H1 (cell line): ENCODE measurements around the gene TOP3B. TPM values are rescaled to one million over a fixed set of nuclear protein-coding genes. Genes with fewer than 3 reads are reported as not detected.

Source experiments
- CTCF ChIA-PET: fragments of 300-600 bp; sonication (Branson Sonifier 250); formaldehyde crosslinking; loops from one replicate; lab custom pipeline; 2021; ENCODE audit not compliant: partially characterized antibody; lab: Charles Lee
- POLR2A ChIA-PET: fragments of 300-600 bp; sonication (Branson Sonifier 250); formaldehyde crosslinking; loops from one replicate; lab custom pipeline; 2021; ENCODE audit warnings: inconsistent platforms; ENCODE audit not compliant: partially characterized antibody; lab: Charles Lee
- DNase-seq, 2 experiments: peaks; one replicate each; pipeline versions ENCODE4 v3.0.0 to v3.0.0-alpha.2; 2010 to 2022; ENCODE audit warnings: low spot score in 2 of 2, low read depth in 1 of 2, mixed read lengths in 1 of 2
- FAIRE-seq: peaks from 2 replicates; lab custom pipeline; 2011; peaks lifted over from hg19 to GRCh38; lab: Jason Lieb, UNC
- H2AFZ ChIP-seq: 2 replicates; pipeline ENCODE4 v1.8.1; 2012; ENCODE audit warnings: low read length, inconsistent platforms
- H2AK5ac ChIP-seq: 2 replicates; pipeline ENCODE4 v1.6.1; 2013; ENCODE audit warnings: low read depth, low read length
- H2BK120ac ChIP-seq: replicated peaks from 2 replicates; pipeline ENCODE3; 2013; ENCODE audit warnings: low read depth, low read length, inconsistent platforms
- H2BK12ac ChIP-seq: 2 replicates; pipeline ENCODE4 v1.6.1; 2013; ENCODE audit warnings: low read depth, low read length
- H2BK15ac ChIP-seq: 2 replicates; pipeline ENCODE4 v1.6.1; 2013; ENCODE audit warnings: low read length
- H2BK20ac ChIP-seq: 2 replicates; pipeline ENCODE4 v1.6.1; 2013; ENCODE audit warnings: low read length
- H2BK5ac ChIP-seq: 2 replicates; pipeline ENCODE4 v1.6.1; 2013; ENCODE audit warnings: low read depth, low read length
- H3K14ac ChIP-seq: 2 replicates; pipeline ENCODE4 v1.6.1; 2013; ENCODE audit warnings: inconsistent platforms; ENCODE audit not compliant: insufficient read length
- H3K18ac ChIP-seq: 2 replicates; pipeline ENCODE4 v1.6.1; 2013; ENCODE audit warnings: low read length; ENCODE audit errors: extremely low read depth
- H3K23ac ChIP-seq: 2 replicates; pipeline ENCODE4 v1.6.1; 2013; ENCODE audit warnings: inconsistent platforms; ENCODE audit not compliant: insufficient read length
- H3K23me2 ChIP-seq: 2 replicates; pipeline ENCODE4 v1.6.1; 2013; ENCODE audit warnings: low read depth, low read length
- H3K27ac ChIP-seq: 2 replicates; pipeline ENCODE4 v1.6.1; 2011; ENCODE audit warnings: low read depth, low read length, inconsistent platforms
- H3K27me3 ChIP-seq, 4 experiments: replicated peaks in 1 of 4; 1 replicate in 1 of 4; 2 replicates in 3 of 4; pipeline versions ENCODE4 v1.6.1 to v1.8.1; 2011 to 2013; ENCODE audit warnings: low read length in 3 of 4, mild to moderate bottlenecking in 3 of 4, inconsistent platforms in 2 of 4, mixed read lengths in 2 of 4, moderate library complexity in 1 of 4; ENCODE audit not compliant: control insufficient read depth in 3 of 4, insufficient read depth in 3 of 4; ENCODE audit errors: extremely low read depth in 1 of 4
- H3K36me3 ChIP-seq, 4 experiments: 2 replicates each; pipeline versions ENCODE4 v1.6.1 to v1.8.1; 2011 to 2013; ENCODE audit warnings: mild to moderate bottlenecking in 4 of 4, low read length in 3 of 4, moderate library complexity in 2 of 4, control low read depth in 1 of 4, inconsistent platforms in 1 of 4; ENCODE audit not compliant: insufficient read depth in 4 of 4, control insufficient read depth in 2 of 4
- H3K4ac ChIP-seq: replicated peaks from 2 replicates; pipeline ENCODE3; 2013; ENCODE audit warnings: low read length, low read depth, mixed read lengths, inconsistent platforms; ENCODE audit not compliant: insufficient read length
- H3K4me1 ChIP-seq, 4 experiments: replicated peaks in 1 of 4; 1 replicate in 1 of 4; 2 replicates in 3 of 4; pipeline versions ENCODE4 v1.6.1 to v1.8.1; 2011 to 2013; ENCODE audit warnings: low read length in 3 of 4, inconsistent platforms in 2 of 4, mixed read lengths in 1 of 4; ENCODE audit not compliant: insufficient read depth in 4 of 4, control insufficient read depth in 3 of 4
- H3K4me2 ChIP-seq, 2 experiments: 2 replicates each; pipeline versions ENCODE4 v1.6.1 to v1.8.1; 2011 to 2013; ENCODE audit warnings: low read depth in 2 of 2, low read length in 2 of 2, control low read depth in 1 of 2, inconsistent platforms in 1 of 2, mild to moderate bottlenecking in 1 of 2; ENCODE audit not compliant: insufficient read depth in 1 of 2
- H3K4me3 ChIP-seq, 4 experiments: fragments of 200-600, 300-600 bp in 1 of 4; sonication (generic), shearing (Covaris generic), sonication (Bioruptor Twin) in 1 of 4; 2 replicates each; pipeline versions ENCODE4 v1.5.1 to v1.8.1; 2011 to 2016; ENCODE audit warnings: low read length in 4 of 4, low read depth in 3 of 4, control low read depth in 2 of 4, inconsistent platforms in 2 of 4, mild to moderate bottlenecking in 2 of 4, mixed read lengths in 1 of 4, moderate library complexity in 1 of 4; ENCODE audit not compliant: insufficient read depth in 2 of 4; ENCODE audit errors: extremely low read depth in 1 of 4
- H3K56ac ChIP-seq: replicated peaks from 2 replicates; pipeline ENCODE3; 2013; ENCODE audit warnings: low read depth, mild to moderate bottlenecking, mixed read lengths, low read length, inconsistent platforms; ENCODE audit not compliant: insufficient read length
- H3K79me1 ChIP-seq: 2 replicates; pipeline ENCODE4 v1.6.1; 2013; ENCODE audit warnings: low read depth, low read length, control low read depth
- H3K79me2 ChIP-seq, 2 experiments: 2 replicates each; pipeline versions ENCODE4 v1.6.1 to v1.8.1; 2012 to 2013; ENCODE audit warnings: low read length in 2 of 2, mild to moderate bottlenecking in 2 of 2, inconsistent platforms in 1 of 2; ENCODE audit not compliant: insufficient read depth in 2 of 2, control insufficient read depth in 1 of 2
- H3K9ac ChIP-seq, 4 experiments: replicated peaks in 1 of 4; 1 replicate in 1 of 4; 2 replicates in 3 of 4; pipeline versions ENCODE4 v1.6.1 to v1.8.1; 2011 to 2013; ENCODE audit warnings: low read depth in 3 of 4, low read length in 3 of 4, control low read depth in 2 of 4, mild to moderate bottlenecking in 2 of 4, moderate library complexity in 2 of 4, inconsistent platforms in 1 of 4; ENCODE audit errors: extremely low read depth in 1 of 4
- H3K9me3 ChIP-seq, 2 experiments: 2 replicates each; pipeline versions ENCODE4 v1.6.1 to v1.8.1; 2012 to 2013; ENCODE audit warnings: mild to moderate bottlenecking in 2 of 2, moderate library complexity in 2 of 2, control low read depth in 1 of 2, inconsistent platforms in 1 of 2, low read depth in 1 of 2, low read length in 1 of 2, mixed read lengths in 1 of 2; ENCODE audit not compliant: insufficient read depth in 2 of 2
- H4K20me1 ChIP-seq, 2 experiments: replicated peaks in 1 of 2; 2 replicates each; pipeline versions ENCODE3 to v1.8.1; 2011 to 2013; ENCODE audit warnings: inconsistent platforms in 2 of 2, low read length in 2 of 2, mild to moderate bottlenecking in 1 of 2; ENCODE audit not compliant: insufficient read depth in 2 of 2, control insufficient read depth in 1 of 2
- H4K5ac ChIP-seq: 2 replicates; pipeline ENCODE4 v1.6.1; 2013; ENCODE audit warnings: low read length, low read depth, mixed read lengths, inconsistent platforms; ENCODE audit not compliant: insufficient read length
- H4K8ac ChIP-seq: 2 replicates; pipeline ENCODE4 v1.8.0; 2013; ENCODE audit warnings: mild to moderate bottlenecking, moderate library complexity, low read length, inconsistent platforms; ENCODE audit not compliant: insufficient read depth; ENCODE audit errors: extremely low read depth
- H4K91ac ChIP-seq: replicated peaks from 2 replicates; pipeline ENCODE3; 2013; ENCODE audit warnings: low read length, mixed read lengths, inconsistent platforms; ENCODE audit not compliant: insufficient read length
- MAFK ChIP-seq: IDR thresholded peaks from 2 replicates; pipeline ENCODE4 v1.6.1; 2012; ENCODE audit warnings: low read depth, mild to moderate bottlenecking, improper control_type of control experiment, low read length
- PHF8 ChIP-seq: fragments of 200-600 bp; sonication (generic); conservative IDR thresholded peaks from 2 replicates; pipeline ENCODE4 v1.7.1; 2012; ENCODE audit warnings: low read depth, mild to moderate bottlenecking, inconsistent platforms, low read length, moderate library complexity
- WGBS, 2 experiments: shearing (Covaris generic) in 1 of 2; methylation state at CpG; one replicate each; pipeline versions ENCODE4 v1.1.6 to v1.1.7; 2013 to 2015; ENCODE audit warnings: low lambda C conversion rate in 2 of 2, mixed read lengths in 2 of 2, inconsistent platforms in 1 of 2, low coverage in 1 of 2, missing lambda C conversion rate in 1 of 2; ENCODE audit not compliant: insufficient replicate concordance in 2 of 2, insufficient coverage in 1 of 2, insufficient read length in 1 of 2; ENCODE audit errors: extremely low coverage in 1 of 2, missing lambda C conversion rate in 1 of 2; 5-methylcytosine and 5-hydroxymethylcytosine counted together
- polyA plus RNA-seq, 7 experiments: library from polyadenylated mRNA; depleted of rRNA in 3 of 7; stranded (reverse) in 5 of 7; unstranded in 2 of 7; fragments of >200 nt in 5 of 7; fragments of 200-250 nt in 2 of 7; gene quantifications; 1 replicate in 5 of 7; 2 replicates in 1 of 7; 4 replicates in 1 of 7; pipeline versions ENCODE4 v1.2.1 to v1.2.3, GENCODE V29; 2011 to 2013; ENCODE audit warnings: missing spikeins in 2 of 7, mixed read lengths in 2 of 7
- total RNA-seq: library from RNA; stranded (reverse); fragmentation: NEBNext Ultra II Directional; extraction: Animal tissue kit (Norgen Biotek cat#: 25700); gene quantifications from 2 replicates; pipeline ENCODE4 v1.2.1, GENCODE V29; 2021
- TF ChIP-seq, protein P1 (sequence below): IDR thresholded peaks from 2 replicates; pipeline ENCODE4 v1.6.1; 2011; ENCODE audit warnings: low read length, improper control_type of control experiment

The TOP3B gene
- total and polyA plus RNA-seq, 2 of the 8 experiments (the other 6 are each of a cell fraction or from before 2014, with no cell fraction given): 30.4 to 52.8 TPM

DNA sequence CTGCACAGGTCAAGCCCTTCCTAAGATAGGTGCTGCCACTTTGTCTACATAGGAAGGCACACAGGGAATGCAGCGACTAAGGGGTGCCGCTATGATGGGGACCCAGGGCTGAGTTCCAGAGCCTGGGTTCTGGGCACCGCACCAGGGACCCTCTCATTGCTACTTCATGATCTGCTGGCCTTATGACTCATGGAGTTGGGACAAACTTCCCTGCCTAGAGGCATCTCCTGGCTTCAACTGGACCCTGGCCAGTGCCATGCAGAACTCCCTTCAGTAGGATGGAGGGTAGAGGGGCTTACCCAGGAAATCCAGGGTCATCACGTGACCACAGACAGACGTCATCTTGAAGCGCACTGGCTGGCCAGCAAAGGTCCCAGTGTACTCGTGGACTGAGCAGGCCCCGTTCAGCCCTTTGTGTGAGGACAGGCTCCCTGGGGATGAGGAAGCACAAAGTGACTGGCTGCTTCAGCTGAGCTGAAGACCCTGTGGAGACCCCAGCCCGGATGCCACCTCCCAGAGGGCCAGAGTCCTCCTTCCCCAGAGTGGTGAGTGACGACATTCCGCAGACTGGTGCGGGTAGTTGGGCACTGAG is 8.4 kb downstream of the TOP3B start:
- no peak overlapping the region for H3K56ac ChIP-seq
- no peak overlapping the region for H2BK120ac ChIP-seq
- H4K91ac ChIP-seq: no peak overlapping the region
- no peak overlapping the region for H3K23ac ChIP-seq
- ChIA-PET CTCF (no interaction called here), POLR2A (no interaction called here)
- H3K4ac ChIP-seq: no peak overlapping the region
- peaks cover 3 to 38% of the 10 kb centered on the region in 2 experiments for H4K20me1 ChIP-seq
- no peak for TF ChIP-seq MAFK
- TF ChIP-seq, protein P1, sequence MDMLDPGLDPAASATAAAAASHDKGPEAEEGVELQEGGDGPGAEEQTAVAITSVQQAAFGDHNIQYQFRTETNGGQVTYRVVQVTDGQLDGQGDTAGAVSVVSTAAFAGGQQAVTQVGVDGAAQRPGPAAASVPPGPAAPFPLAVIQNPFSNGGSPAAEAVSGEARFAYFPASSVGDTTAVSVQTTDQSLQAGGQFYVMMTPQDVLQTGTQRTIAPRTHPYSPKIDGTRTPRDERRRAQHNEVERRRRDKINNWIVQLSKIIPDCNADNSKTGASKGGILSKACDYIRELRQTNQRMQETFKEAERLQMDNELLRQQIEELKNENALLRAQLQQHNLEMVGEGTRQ: no peak
- no peak for TF ChIP-seq PHF8
- no peak overlapping the region for H2BK20ac ChIP-seq
- no peak overlapping the region for H3K14ac ChIP-seq
- H3K4me3 ChIP-seq: no peak overlapping the region
- H2AFZ ChIP-seq: no peak overlapping the region
- WGBS, 2 experiments: 96% methylated on average over 12 of the region's 12 CpGs; no CpG with 5 or more reads in 1 of the 2 experiments
- DNase-seq: no peak
- no peak overlapping the region for H3K18ac ChIP-seq
- no peaks in the 10 kb centered on the region for H3K4me1 ChIP-seq
- H3K79me2 ChIP-seq: no peaks in the 10 kb centered on the region
- no peaks in the 10 kb centered on the region for H3K23me2 ChIP-seq
- no peak overlapping the region for H4K5ac ChIP-seq
- peaks cover 7% of the 10 kb centered on the region for H3K79me1 ChIP-seq
- no peak for FAIRE-seq
- no peak overlapping the region for H3K9ac ChIP-seq
- H4K8ac ChIP-seq: no peak overlapping the region
- no peak overlapping the region for H2BK5ac ChIP-seq
- H2BK12ac ChIP-seq: no peak overlapping the region
- H3K4me2 ChIP-seq: no peak overlapping the region
- no peak overlapping the region for H3K27ac ChIP-seq
- no peak overlapping the region for H2BK15ac ChIP-seq
- H3K9me3 ChIP-seq: no peaks in the 10 kb centered on the region
- peaks cover 0 to 7% (median 0%) of the 10 kb centered on the region in 4 experiments; a peak in 2 of 7 replicates for H3K27me3 ChIP-seq
- H2AK5ac ChIP-seq: no peak overlapping the region
- H3K36me3 ChIP-seq: peaks cover 23 to 38% (median 29%) of the 10 kb centered on the region in 4 experiments
